NCI-H187 treated with DMSO at 0.1 percent for 48 hours (cell line): ENCODE data around the gene SLC7A10.
"Not testable (repeated sequence)": the region's sequence is repeated elsewhere in the genome, so short reads cannot be mapped to it uniquely, and the experiment has no call there.

Experiments
- DNase-seq: peaks from one replicate; lab custom pipeline; 2025; lab: John Stamatoyannopoulos, UW

Gene SLC7A10

DNA sequence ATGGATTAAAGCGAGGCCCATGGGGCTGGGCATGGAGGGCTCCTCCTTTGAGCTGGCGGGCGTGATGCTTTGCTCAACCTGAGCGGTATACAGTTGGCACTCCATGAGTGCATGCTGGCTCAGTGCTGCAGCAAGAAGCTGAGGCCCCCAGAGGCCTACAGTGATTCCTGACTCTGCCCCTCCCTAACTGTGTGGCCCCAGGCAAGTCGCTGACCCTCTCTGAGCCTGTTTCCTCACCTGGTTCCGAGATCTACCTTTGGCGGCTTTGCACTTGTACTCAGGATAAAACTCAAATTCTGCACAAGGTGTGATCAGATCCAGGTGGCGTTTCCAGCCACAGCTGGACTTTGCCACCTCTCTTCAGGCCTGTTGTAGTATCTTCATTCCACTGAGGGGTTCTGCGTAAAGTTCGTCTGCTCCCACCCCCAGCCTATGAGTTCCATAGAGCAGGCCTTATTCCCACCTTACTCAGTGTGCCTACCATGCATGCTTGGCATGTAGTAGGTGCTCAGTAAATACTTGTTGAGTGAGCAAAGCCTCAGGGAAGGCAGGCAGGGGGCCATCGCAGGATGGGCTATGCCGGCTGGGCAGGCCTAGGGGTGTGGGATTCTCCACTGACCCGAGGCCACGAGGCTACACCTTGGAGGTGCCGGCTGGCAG, 23.6 kb downstream of the SLC7A10 start:
- no peak for DNase-seq

DNA sequence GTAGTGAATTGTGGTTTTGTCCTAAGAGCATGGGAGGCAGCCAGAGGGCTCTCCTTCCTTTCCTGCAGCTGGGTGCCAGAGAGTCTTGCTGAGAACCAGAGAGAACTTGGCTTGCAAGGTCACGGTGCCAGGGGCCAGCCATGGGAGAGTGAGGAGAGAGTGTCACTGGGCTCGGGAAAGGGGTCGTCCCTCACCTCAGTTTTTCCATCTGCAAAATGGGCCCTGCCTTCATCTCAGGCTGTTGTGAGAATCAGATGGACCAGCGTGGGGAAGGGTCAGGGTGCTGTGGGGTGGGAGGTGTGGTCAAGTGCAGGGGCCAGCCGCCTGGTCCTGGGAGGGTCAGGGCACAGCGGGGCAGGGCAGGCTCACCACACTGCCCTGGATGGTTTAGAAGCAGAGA, 24.2 kb downstream of the SLC7A10 start:
- DNase-seq: no peak

DNA sequence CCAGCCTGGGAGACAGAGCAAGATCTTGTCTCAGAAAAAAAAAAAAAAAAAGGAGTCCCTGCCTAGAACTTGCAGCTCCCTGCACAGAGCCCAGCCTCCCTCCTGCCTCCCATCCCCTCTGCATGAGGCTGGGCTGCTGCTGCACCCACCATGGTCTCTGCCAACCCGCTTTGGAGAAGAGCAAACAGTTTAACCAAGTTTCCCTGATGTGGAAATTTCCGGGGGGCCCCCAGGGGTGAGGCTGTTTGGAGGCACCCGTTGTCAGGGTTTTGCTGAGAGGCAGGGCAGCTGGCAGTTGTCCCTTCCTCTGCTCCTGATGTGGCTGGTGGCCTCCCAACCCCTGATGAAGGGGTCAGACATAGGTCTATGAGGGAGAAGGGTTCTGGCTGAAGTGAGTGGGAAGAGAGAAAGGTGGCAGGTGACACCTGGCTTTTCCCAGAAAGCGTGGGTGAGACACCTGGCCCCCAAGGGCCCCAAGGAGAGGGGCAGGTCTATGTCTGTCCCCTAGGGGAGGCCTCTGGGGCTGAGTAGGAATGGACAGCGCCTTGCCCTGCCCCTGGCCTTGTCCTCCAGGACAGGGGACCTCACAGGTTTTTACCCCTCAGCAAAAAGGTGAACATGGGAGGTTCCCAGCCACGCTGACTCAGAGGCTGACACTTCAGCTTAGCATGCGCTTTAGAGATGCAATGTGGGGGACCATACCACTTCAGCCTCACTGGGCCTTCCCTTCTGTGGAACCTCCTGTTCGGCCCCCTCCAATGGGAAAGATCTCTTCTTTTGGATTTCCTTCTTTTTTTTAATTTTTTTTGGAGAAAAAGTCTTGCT, 26.0 kb downstream of the SLC7A10 start:
- DNase-seq: no peak

DNA sequence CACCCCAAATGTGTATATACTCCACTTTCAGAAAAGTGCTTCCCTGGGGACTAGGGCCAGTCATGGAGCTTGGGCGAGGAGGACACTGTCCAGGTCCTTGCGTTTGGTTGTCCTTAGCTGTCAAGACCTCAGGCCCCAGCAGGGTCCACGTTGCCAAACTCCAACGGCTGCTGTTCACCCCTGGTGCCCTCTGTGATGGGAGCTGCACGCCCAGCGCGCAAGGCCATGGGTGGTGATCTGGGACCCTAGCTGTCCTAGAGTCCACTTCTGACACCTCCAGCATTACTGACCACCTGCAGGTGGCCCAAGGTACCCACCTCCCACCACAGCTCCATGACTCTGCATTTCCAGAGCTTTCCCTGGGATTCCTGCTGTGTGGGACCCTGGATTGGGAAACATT, 27.5 kb downstream of the SLC7A10 start:
- DNase-seq: no peak

DNA sequence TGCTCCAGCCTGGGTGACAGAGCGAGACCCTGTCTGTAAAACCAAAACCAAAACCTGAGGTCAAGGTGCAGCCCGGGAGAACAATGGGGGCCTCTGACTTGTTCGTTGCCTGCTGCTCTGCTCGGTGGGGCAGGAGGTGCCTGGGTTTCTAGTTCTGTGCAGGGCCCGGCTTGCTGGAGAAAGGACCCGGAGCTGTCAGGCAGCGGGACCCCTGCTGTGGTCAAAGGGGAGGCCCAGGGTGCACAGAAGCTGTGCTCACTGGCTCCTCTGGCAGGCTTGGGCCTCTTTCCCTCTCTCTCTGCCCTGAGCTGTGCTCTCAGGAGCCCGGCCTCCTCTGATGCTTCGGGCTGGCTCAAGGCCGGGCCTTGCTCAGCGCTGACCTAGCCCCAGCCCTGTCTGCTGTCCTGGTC, 28.1 kb downstream of the SLC7A10 start:
- no peak for DNase-seq

DNA sequence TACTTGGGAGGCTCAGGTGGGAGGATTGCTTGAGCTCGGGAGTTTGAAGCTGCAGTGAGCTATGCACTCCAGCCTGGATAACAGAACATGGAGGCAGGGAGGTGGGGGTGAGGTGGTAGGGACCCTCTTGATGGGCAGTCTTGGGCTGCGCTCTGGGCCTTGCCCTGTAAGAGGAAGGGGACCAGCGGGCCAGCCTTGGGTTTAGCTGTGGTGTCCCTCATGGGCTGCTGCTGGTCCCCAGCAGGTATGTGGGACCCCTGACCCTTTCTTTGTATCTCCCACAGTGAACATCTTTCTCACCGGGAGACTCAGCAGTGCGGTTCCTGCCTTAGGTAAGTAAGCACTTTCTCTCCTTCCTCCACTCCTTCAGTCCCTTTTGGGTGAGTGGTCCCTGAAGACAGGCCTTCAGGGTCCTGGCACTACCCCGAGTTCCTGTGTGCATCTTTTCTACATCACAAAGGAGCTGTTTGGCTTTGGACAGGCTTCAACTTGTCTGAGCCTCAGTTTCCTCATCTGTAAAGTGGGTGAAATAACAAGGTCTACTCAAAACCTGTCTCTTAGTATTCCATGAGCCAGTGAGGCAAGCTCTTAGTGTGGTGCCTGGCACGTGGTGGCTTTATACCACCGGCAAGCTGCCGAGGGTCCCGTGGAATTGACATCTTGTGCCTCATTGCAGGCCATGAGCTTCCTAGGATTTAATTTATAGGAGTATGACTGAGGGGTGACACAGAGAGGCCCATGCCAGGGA, 29.0 kb downstream of the SLC7A10 start:
- no peak for DNase-seq

DNA sequence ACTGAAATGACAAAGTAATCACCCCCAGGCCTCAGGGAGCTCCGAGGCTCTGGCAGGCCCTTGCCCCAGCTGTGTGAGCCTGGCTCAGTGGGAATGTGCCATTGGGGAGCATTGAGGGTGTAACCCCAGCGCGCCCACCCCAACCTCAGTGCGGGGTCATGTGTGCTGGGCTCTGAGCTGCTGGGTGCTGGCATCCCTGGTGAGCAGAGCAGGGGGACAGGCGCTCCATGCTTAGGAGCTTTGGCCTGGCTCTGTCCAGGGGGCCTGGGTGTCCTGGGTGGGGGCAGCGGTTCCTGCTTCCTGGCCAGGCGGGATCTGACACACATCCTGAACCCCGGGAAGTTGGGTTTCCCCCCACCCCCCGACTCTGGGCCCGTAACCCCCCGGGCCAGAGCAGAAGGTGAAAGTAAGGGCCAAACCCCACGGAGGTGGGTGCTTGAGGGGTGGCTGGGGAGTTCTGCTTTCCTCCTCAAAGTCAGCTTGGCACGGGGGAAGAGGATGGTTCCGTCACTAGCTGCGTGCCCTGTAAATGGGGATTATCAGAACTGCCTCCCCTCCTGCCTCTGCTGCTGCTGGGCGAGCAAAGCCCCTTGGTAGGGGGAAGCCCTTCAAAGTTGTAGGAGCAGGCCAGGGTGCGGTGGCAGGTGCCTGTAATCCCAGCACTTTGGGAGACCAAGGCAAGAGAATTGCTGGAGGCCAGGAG, 29.9 kb downstream of the SLC7A10 start:
- DNase-seq: no peak

DNA sequence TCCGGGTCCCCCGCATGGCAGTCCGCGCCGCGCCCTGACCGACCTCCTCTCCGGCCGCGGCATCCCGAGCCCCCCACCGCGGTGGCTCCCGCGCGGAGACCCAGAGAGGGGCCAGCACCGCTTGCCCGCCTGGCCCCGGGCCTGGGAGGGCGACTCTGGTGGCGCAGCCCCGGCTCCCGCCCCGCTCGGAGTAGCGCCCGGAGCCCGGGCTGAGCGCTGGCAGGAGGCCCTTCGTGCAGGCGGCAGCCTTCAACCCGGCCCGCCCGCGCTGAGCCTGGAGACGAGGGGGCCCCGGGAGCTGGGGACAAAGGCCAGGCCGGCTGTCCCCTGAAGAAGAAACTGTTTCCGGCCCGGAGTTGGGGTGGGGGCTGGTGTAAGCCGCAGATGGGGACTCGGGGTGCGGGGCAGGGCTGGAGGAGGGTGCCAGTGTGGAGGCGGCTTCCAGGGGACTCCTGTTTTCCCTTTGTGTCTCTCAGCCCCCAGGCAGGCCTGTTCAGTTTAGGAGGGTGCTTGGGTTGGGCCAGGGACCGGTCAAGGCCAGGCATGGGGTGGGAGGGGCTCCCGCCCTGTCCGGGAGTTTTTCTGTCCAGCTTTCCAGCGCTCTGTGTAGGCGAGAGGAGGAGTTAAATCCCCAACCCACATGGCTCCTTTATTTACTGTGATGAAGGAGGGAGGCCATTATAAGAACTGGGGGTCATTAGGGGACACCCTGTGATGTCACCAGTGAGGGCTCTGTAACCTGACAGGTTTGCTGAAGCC, 30.6 kb downstream of the SLC7A10 start:
- no peak for DNase-seq

DNA sequence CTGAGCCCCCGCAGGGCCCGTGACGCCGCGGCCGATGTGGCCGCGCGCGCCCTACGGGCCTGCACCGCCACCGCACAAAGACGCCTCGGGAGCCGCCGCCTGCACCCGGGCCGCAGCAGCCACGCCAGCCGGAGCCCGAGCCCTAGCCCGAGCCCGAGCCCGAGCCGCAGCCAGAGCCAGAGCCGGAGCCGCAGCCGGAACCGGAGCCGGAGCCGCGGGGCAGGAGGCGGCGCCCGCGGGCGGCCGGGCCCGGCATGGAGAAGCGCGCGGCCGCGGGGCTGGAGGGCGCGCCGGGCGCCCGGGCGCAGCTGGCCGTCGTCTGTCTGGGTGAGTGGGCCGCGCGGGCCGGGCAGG, 31.1 kb downstream of the SLC7A10 start:
- no peak for DNase-seq

DNA sequence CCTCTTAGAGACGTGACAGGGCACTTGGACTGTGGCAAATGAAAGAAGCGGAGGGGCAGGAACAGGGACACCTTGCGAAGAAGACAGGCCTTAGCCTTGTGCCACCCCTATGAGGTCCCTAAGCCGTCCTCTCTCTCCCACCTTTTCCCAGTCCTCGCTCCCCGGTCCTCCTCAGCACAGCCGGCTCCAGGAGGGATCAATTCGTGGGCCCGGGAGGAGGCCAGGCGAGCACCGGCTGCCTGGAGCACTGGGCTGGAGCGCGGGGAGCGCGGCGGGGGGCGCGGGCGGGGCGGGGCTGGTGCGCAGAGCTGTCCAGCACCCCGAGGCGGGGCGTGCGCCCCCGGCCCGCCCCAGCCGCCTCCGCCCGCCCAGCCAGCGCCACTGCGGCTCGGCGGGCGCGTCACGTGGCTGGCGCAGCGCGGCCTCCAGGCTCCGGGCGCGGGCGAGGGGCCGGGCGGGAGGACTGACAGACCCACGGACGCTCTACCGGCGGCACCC, 31.7 kb downstream of the SLC7A10 start, which contains the start of gene LRP3:
LRP3 (plus strand) TSS at position 466 of the 498 bp plus-strand sequence. CDS start 456 bp downstream, outside the sequence.
- DNase-seq: no peak

DNA sequence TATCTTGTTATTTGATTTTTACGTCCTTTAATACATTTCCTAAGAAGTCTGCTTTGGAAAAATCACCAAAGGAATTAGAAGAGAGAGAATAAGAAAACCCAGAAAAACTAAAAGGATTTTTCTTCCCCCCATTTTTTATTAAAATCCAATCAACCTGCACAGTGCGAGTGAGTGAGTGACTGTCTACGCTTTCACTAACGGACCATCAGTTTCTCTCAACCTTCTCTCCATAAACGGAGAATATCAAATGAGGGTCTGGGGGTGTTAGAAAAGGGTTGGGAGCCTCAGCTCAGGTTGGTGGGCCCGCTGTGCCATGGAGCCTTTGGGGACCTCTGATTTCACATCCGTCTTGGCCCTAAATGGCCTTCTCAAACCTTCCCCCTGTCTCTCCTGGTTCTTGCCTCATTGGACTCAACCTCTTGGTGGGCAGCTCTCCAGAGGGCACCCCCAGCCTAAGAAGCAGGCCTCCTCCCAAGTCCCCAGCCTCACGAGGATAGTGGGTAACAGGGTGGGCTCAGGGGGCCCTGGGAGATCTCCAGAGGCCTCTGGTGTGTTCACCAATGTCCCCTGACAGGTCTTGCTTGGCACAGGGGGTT, 32.3 kb downstream of the SLC7A10 start:
- DNase-seq: no peak

DNA sequence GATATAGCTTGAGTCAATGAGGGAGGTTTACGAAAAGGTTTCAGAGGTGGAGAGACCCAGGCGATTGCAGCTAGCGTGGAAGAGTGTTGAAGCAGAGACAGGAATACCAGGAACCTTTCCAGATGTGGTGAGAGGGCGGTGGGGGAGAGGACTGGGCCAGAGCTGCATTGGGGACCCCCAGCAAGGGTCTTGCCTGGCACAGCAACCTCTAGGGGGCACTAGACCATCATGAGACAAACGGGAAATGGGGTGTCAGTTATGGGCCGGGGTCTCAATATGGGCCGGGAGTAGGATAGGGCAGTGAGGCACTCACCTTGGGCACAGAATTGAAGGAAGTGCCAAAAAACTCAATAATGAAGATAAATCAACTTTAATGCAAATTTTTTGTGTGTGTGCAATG, 33.6 kb downstream of the SLC7A10 start:
- no peak for DNase-seq

DNA sequence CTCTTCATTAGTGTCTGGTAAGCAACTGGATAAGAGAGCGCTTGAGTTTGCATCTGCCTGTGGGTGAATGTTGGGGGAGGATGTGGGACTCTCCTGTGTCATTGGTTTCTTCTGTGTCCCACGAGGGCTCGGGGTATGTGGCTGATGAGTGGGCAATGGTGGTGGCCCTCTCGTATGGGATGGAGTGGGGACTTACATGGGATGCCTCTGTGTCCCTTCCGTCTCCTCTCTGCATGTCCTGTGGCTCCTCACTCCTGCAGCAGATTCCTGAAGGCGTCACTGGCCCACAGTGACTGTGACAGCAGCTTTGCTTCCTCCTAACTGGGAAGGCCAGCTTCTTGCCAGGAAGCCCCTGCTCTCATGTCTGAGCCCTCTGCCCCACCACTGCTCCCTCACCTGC, 34.1 kb downstream of the SLC7A10 start:
- DNase-seq: no peak

DNA sequence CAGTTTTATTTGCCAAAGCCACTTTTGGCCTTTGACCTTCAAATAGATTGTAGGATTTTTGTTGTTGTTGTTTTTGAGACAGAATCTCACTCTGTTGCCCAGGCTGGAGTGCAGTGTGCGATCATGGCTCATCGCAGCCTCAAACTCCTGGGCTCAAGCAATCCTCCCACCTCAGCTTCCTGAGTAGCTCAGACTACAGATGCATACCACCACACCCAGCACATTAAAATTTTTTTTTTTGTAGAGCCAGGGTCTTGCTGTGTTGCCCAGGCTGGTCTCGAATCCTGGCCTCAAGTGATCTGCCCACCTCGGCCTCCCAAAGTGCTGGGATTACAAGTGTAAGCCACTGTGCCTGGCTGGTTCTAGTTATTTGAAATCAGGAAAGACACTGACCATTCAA, 34.6 kb downstream of the SLC7A10 start:
- DNase-seq: not testable (repeated sequence)

DNA sequence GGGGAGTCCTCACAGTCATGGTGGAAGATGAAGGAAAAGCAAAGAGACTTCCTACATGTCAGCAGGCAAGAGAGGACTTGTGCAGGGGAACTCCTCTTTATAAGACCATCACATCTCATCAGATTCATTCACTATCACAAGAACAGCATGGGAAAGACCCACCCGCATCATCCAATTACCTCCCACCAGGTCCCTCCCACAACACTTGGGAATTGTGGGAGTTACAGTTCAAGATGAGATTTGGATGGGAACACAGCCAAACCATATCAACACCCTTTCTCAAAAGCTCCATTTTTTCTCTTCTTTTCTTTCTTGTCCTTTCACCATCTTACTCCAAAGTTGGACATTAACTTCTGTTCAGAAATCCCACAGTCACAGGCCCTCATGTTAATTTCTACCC, 36.2 kb downstream of the SLC7A10 start:
- no peak for DNase-seq

DNA sequence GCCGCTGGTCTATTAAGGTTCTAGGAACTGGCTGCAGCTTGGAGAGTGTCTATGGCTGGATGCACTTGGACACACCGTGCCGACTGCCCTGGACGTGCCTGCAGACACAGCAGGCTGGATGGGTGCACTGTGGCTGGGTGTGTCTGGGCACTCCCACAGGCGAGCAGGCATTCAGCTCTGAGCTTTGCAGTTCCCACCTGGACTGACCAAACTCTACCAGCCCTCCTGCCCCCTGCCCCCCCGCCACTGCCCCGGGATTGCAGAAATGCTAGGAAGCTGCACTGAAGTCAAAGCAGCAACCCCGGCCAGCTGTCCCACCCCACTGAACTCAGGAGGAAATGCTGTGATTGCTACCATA, 38.5 kb downstream of the SLC7A10 start:
- DNase-seq: no peak

DNA sequence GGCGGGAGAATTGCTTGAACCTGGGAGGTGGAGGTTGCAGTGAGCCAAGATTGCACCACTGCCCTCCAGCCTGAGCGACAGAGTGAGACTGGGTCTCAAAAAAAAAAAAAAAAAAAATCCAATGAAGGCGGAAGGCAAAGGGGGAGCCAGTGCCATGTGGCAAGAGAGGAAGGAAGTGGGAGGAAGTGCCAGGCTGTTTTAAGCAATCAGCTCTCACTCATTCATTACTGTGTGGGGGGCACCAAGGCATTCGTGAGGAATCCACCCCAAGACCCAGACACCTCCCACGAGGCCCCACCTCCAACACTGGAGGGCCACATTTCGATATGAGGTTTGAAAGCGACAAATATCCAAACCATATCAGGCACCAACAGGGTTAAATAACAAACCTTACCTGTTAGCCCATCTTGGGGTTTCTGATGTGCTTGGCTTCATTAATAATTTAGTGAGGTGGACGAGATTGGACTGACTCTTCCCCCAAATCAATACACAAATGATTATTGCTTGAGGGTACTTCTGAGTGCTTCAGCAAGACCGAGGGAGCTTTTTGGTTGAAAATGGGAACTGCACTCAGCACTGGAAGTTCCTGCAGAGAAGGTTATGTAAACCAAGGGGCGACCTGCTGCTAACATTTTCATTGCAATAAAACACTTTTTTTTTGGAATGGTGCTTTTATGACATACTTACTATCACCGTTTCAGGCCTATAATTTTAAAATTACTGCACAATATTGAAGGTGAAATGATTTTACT, 39.0 kb downstream of the SLC7A10 start:
- DNase-seq: no peak

DNA sequence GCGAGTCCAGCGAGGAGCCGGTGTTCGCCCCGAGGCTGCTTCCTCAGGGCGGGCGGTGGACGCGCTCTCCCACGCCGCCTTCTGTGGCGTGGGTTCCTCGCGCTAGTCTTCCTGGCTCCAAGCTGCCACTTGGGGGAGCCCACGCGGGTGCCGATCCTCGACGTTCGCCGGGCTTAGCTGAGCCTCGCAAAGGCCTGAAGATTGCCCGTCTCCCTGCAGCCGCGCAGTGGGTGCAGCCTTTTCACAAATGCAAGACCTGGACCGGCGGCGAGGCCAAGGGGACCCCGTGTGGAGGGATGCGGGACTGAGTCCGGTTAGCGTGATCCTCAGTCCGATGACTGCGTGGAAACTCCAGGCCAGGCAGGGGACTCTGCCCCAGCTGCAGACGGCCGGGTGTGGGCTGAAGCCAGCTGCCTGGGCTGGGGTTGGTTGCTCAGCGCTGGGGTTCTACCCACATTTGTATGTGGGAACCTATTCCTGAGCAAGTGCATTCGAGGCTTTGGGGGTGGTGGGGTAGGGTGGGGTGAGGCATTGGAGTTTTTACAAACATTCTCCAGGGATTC, 48.2 kb downstream of the SLC7A10 start:
- DNase-seq: no peak

DNA sequence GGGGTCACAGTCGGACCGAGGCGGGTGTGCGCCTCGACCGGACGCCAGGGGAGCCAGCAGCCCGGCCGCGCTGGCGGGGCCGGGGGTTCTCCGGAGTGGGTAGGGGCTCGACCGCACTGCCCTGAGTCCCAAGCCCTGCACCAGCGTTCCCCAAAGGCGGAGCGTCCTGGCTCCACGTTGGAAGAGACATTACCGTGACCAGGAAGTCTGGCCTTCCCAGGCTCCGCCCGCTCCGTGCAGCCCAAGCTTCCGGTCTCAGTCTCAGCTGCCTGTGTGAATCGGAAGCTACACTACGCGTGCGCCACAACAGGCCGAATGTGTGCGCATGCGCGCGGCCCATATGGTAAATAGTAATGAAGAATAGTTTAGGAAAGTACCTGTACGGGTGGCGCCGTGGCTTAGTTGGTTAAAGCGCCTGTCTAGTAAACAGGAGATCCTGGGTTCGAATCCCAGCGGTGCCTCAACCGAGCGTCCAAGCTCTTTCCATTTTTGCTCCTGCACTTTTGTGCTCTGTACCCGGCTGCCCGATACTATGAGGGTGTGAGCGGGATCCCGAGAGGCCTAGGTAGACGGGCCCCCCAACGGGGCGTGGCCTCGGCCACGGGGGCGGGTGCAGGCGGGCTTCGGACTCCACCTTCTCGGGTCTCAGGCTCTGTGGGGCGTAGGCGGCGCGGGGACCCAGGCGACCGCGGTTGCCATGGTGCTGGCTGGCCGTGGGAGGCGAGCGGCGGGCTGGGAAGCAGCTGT, 48.8 kb downstream of the SLC7A10 start:
- DNase-seq: peak; percentile 99
